Caco-2 (cell line): Measurements from ENCODE around the gene SLC9A3. TPM values are rescaled to one million over a fixed set of nuclear protein-coding genes. Genes with fewer than 3 reads are reported as not detected.

ENCODE experiments used
- BruUV-seq: library from RNA; stranded (reverse); fragments of 400-500 nt; replicated peaks from 2 replicates; lab custom pipeline; 2021; lab: Mats Ljungman, UMichigan
- CTCF ChIA-PET: fragments of 300-600 bp; sonication (Branson Sonifier 250); formaldehyde crosslinking; loops from one replicate; lab custom pipeline; 2022; ENCODE audit warnings: antibody characterized with exemption; lab: Charles Lee
- POLR2A ChIA-PET: fragments of 300-600 bp; sonication (Branson Sonifier 250); formaldehyde crosslinking; loops from one replicate; lab custom pipeline; 2022; ENCODE audit warnings: antibody characterized with exemption; lab: Charles Lee
- DNase-seq, 2 experiments: peaks; one replicate each; pipeline versions ENCODE4 v3.0.0 to v3.0.0-alpha.2; 2020 to 2022
- H3K27me3 ChIP-seq: replicated peaks from 2 replicates; pipeline ENCODE4 v1.6.0; 2011; ENCODE audit warnings: low read length; ENCODE audit not compliant: control insufficient read depth, insufficient read depth
- H3K36me3 ChIP-seq: 2 replicates; pipeline ENCODE4 v1.5.1; 2011; ENCODE audit warnings: low read length; ENCODE audit not compliant: control insufficient read depth, insufficient read depth
- H3K4me1 ChIP-seq: fragments of 250-450 bp; sonication (Bioruptor Pico); 2 replicates; pipeline ENCODE4 v1.5.1; 2020; ENCODE audit warnings: mild to moderate bottlenecking
- H3K4me3 ChIP-seq: 2 replicates; pipeline ENCODE4 v1.5.1; 2011; ENCODE audit warnings: low read depth, mild to moderate bottlenecking, control low read depth, low read length
- H3K9me3 ChIP-seq: fragments of 250-450 bp; sonication (Bioruptor Pico); 2 replicates; pipeline ENCODE4 v1.5.1; 2020; ENCODE audit warnings: mild to moderate bottlenecking, moderate library complexity
- H3K27ac Mint-ChIP-seq: one replicate; pipeline ENCODE4 v1.8.0; 2022; ENCODE audit warnings: mixed read lengths; ENCODE audit not compliant: unreplicated experiment
- H3K27me3 Mint-ChIP-seq: one replicate; pipeline ENCODE4 v1.8.0; 2022; ENCODE audit warnings: mixed read lengths; ENCODE audit not compliant: insufficient read depth, unreplicated experiment
- H3K36me3 Mint-ChIP-seq: one replicate; pipeline ENCODE4 v1.8.0; 2022; ENCODE audit warnings: mild to moderate bottlenecking, mixed read lengths; ENCODE audit not compliant: insufficient read depth, unreplicated experiment
- H3K4me1 Mint-ChIP-seq: one replicate; pipeline ENCODE4 v1.8.0; 2022; ENCODE audit warnings: low read depth, mixed read lengths; ENCODE audit not compliant: unreplicated experiment
- H3K4me3 Mint-ChIP-seq: one replicate; pipeline ENCODE4 v1.8.0; 2022; ENCODE audit warnings: mild to moderate bottlenecking, moderate library complexity, mixed read lengths; ENCODE audit not compliant: unreplicated experiment
- H3K9me3 Mint-ChIP-seq: one replicate; pipeline ENCODE4 v1.8.0; 2022; ENCODE audit warnings: mixed read lengths; ENCODE audit not compliant: unreplicated experiment
- CTCF ChIP-seq, 2 experiments: fragments of 200-600 bp in 1 of 2; IDR thresholded peaks; 1 replicate in 1 of 2; 2 replicates in 1 of 2; pipeline versions ENCODE4 v1.5.1 to v1.8.0; 2011 to 2022; ENCODE audit warnings: antibody characterized with exemption in 1 of 2, control low read depth in 1 of 2, inconsistent platforms in 1 of 2, low read depth in 1 of 2, low read length in 1 of 2, mild to moderate bottlenecking in 1 of 2, moderate library complexity in 1 of 2; ENCODE audit not compliant: insufficient read depth in 1 of 2, severe bottlenecking in 1 of 2, unreplicated experiment in 1 of 2
- intact Hi-C: fragments of 100-400 bp; cut with micrococcal nuclease; formaldehyde crosslinking; loops from one replicate; pipeline ENCODE4 v1.10.0; 2022; ENCODE audit not compliant: unreplicated experiment
- total RNA-seq: library from RNA; stranded (reverse); gene quantifications from 2 replicates; pipeline ENCODE4 v1.2.3, GENCODE V29; 2022

The SLC9A3 gene
- total RNA-seq, 1 experiment from 2014 or later, result 3.4 TPM

- Mint-ChIP-seq H3K36me3 (no peaks in the 10 kb centered on the region), H3K9me3 (peaks cover 16% of the 10 kb centered on the region), H3K4me3 (no peak overlapping the region), H3K4me1 (no peaks in the 10 kb centered on the region), H3K27ac (no peak overlapping the region), H3K27me3 (peaks cover 9% of the 10 kb centered on the region)
- intact Hi-C loops, result no loop called here
- Histone ChIP-seq H3K36me3 (no peaks in the 10 kb centered on the region), H3K9me3 (no peaks in the 10 kb centered on the region), H3K27me3 (no peaks in the 10 kb centered on the region), H3K4me1 (peaks cover 15% of the 10 kb centered on the region), H3K4me3 (no peak overlapping the region)
- DNase-seq, result no peak
- no TSS peak for BruUV-seq
- TF ChIP-seq CTCF (IDR thresholded peaks at IDR 0.05; ENCODE audit: insufficient read depth in 1 of 2, low read depth in 1 of 2, low read length in 1 of 2, severe bottlenecking in 1 of 2, unreplicated experiment in 1 of 2), result no peak
- ChIA-PET CTCF (no interaction called here), POLR2A (no interaction called here)
Observed at GRCh38 chr5:517535-518100, 6.6 kb downstream of the SLC9A3 start.

DNA sequence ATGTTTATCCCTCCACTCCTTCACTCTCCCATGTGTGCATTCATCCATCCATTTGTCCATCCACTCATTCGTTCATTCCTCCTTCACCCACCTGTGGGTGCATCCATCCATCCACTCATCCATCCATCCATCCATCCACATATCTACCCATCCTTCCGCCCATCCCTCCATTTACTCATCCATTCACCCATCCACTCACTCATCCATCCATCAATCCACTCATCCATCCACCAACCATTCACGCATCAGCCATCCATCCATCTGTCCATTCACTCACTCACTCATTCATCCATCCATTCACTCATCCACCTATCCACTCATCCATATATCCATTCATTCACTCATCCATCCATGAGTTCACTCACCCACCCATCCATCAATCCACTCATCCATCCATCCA, 7.3 kb downstream of the SLC9A3 start:
- TF ChIP-seq CTCF (IDR thresholded peaks at IDR 0.05; ENCODE audit: insufficient read depth in 1 of 2, low read depth in 1 of 2, low read length in 1 of 2, severe bottlenecking in 1 of 2, unreplicated experiment in 1 of 2), result no peak
- intact Hi-C loops, result no loop called here
- H3K9me3 Mint-ChIP-seq, result peaks cover 16% of the 10 kb centered on the region
- no peak for DNase-seq
- peaks cover 9% of the 10 kb centered on the region for H3K27me3 Mint-ChIP-seq
- H3K27ac Mint-ChIP-seq, result no peak overlapping the region
- no peaks in the 10 kb centered on the region for H3K36me3 Mint-ChIP-seq
- H3K4me3 Mint-ChIP-seq, result no peak overlapping the region
- Histone ChIP-seq H3K4me1 (peaks cover 11% of the 10 kb centered on the region), H3K9me3 (no peaks in the 10 kb centered on the region), H3K4me3 (no peak overlapping the region), H3K27me3 (no peaks in the 10 kb centered on the region), H3K36me3 (no peaks in the 10 kb centered on the region)
- no TSS peak for BruUV-seq
- CTCF ChIA-PET, result no interaction called here
- POLR2A ChIA-PET, result no interaction called here
- H3K4me1 Mint-ChIP-seq, result no peaks in the 10 kb centered on the region

GRCh38 chr5:516338-516925, 7.8 kb downstream of the SLC9A3 start:
- intact Hi-C loops, result no loop called here
- CTCF ChIA-PET, result no interaction called here
- Mint-ChIP-seq H3K27ac (no peak overlapping the region), H3K36me3 (no peaks in the 10 kb centered on the region), H3K4me3 (no peak overlapping the region), H3K9me3 (peaks cover 16% of the 10 kb centered on the region), H3K27me3 (peaks cover 9% of the 10 kb centered on the region), H3K4me1 (no peaks in the 10 kb centered on the region)
- POLR2A ChIA-PET, result no interaction called here
- H3K27me3 ChIP-seq, result no peaks in the 10 kb centered on the region
- no peak for TF ChIP-seq CTCF (IDR thresholded peaks at IDR 0.05; ENCODE audit: insufficient read depth in 1 of 2, low read depth in 1 of 2, low read length in 1 of 2, severe bottlenecking in 1 of 2, unreplicated experiment in 1 of 2)
- H3K36me3 ChIP-seq, result no peaks in the 10 kb centered on the region
- peaks cover 5% of the 10 kb centered on the region for H3K4me1 ChIP-seq
- no peaks in the 10 kb centered on the region for H3K9me3 ChIP-seq
- DNase-seq, result no peak
- BruUV-seq, result no TSS peak
- H3K4me3 ChIP-seq, result no peak overlapping the region
